HTERT RPE-1 (cell line): ENCODE data around the gene TRMT1.

ENCODE experiments used
- in situ Hi-C: fragments of 300-500 bp; cut with MboI; formaldehyde crosslinking; loops from 4 replicates; pipeline ENCODE4 v1.14.3; 2020; ENCODE audit warnings: low sequenced_read_pairs

TRMT1 gene

DNA sequence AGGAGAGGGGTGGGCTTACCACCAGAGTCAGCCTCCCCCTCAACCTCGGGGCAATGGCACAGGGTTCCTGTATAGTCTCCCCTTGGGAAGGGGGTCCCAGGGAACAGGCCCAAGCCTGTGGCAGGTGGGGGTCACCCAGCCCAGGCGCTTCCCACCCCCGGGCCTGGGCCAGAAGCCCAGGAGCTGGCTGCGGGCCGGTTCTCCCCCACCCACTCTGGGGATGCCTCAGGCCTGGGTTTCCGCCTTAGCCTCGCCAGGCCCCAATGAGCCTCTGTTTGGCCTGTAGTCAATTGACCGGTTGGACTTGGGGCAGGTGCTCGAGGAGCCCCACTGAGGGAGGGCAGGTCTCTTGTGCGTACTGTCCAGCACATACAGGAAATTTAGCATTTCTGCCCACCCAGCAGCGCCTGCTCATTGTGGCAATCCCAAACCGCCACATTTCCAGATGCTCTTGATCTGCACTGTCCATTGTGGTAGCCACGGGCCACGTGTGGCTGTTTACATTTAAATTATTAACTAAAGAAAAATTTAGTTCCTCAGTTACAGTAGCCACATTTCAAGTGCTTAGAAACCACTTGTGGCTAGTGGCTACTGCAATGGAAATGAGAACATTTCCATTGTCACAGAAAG is 23.8 kb downstream of the TRMT1 start:
- in situ Hi-C loops, result no loop called here

DNA sequence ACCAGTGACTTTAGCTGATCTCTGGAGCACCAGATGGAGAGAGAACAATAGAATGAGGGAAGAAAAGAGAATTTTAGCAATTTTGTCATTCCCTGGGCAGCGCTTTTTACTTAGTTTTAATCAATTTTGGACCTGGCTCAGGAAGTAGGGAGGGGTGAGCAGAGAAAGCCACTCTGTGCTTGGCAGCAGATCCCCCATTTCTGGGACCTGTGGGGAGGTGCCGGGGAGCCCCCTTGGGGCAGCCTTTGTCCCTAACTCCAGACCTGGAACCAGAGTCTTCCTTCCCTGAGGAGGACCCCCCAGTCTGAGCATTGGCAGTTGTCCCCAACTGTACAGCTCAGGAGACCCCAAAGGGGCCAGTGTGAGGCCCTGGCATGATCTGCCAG is 24.4 kb downstream of the TRMT1 start:
- in situ Hi-C loops, result no loop called here

GRCh38 chr19:13091400-13092157 is 25.0 kb downstream of the TRMT1 start:
- in situ Hi-C loops, result no loop called here

GRCh38 chr19:13090511-13091231 is 25.9 kb downstream of the TRMT1 start:
- in situ Hi-C loops, result no loop called here

- in situ Hi-C loops, result no loop called here
Measured at GRCh38 chr19:13089857-13090507, 26.6 kb downstream of the TRMT1 start.

DNA sequence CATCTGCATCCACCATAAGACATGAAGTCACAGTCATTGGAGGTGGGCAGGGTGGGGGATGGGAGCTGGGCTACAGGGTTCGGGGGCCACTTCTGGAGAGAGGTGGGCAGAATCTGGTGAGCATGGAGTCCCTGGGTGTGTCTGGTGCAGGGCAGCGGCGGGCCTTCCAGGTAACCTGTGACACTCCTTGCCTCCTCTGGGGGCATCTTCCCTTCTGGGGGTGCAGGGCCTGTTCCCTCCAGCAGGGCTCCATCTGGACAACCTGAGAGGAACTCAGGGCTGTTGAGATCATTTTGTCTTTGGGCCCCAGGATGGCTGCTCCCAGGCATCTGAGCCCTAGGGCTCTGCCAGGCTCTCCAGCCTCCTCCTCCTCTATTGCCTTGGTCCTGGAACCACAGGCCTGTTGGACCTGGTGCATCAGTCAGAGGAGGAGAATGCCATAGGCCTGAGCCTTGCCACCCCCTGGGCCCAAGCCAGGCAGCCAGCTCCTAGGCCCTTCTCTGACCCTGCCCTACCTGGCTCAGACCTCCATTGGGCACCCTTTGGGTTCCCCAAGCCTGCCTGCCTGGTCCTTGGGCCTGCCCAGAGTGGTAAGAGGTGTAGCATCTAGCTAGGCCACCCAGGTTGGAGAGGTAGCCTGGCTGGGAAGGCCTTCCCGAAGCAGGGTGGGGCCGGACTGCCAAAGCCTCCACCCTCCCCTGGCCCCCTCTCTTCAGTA is 27.2 kb downstream of the TRMT1 start:
- in situ Hi-C loops, result no loop called here

DNA sequence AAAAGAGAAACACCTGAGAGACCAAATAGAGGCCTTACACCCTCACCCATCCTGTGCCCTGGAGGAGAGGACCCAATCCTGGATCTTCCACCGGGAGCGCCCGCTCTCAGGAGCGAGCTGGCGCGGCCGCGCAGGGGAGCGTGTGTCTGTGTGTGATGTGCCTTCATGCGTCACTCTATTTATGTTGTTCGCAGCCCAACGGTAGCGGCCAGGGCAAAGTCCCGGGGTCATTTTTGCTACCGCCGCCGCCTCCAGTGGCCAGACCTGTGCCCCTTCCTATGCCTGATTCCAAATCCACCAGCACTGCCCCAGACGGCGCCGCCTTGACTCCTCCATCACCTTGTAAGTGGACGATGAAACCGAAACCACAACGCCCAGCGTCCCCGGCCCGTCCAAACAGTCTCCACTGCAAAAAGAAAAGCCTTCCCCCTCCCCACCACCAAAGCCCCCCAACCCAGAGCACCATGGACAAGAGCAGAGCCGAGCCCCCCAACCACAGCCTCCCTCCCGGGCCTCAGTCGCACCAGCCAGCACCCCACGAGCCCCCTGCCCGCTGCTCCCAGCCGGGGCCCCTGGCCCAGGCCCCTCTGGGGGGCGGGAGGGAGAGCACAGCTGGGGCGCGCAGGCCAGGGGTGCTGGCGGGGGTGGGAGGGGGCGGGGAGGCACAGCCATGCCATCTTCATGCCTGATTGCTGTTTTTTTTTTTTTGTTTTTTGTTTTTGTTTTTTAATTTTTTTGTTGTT is 28.6 kb downstream of the TRMT1 start:
- in situ Hi-C loops, result no loop called here

DNA sequence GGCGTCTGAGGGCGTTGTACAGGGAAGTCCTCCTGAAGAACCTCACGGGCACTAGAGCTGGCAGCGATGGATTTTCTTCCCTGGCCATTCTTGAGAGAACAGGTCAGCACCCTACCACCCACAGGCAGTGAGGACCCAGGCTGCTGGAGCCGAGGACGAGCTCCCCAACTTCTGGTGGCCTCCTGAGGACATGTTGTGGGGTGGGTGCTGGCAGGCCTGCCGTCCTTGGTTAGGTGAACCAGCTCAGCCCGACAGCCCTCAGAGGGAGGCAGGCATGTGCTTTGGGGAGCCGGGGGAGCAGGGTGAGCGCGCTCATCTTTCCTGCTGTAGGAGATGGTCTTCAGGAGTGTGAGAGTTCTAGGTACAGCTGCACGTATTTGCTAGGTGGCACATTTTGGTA is 29.2 kb downstream of the TRMT1 start:
- in situ Hi-C loops, result no loop called here

DNA sequence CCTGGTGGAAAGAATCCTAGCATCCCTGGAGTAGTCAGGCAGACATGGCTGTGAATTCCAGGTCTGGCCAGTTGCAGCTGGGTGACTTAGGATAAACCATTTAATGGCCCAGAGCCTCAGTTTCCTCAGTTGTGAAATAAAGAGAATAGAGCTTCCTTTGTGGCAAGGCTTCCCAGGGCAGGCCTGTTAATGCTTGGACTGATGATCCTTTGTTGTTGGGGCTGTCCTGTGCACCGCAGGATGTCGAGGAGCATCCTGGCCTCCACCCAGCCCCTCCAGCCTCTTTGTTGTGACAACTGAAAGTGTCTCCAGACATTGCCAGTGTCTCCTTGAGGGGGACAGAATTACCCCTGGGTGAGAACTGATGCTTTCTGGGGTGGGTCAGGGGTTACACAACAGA is 30.2 kb downstream of the TRMT1 start:
- in situ Hi-C loops, result no loop called here

DNA sequence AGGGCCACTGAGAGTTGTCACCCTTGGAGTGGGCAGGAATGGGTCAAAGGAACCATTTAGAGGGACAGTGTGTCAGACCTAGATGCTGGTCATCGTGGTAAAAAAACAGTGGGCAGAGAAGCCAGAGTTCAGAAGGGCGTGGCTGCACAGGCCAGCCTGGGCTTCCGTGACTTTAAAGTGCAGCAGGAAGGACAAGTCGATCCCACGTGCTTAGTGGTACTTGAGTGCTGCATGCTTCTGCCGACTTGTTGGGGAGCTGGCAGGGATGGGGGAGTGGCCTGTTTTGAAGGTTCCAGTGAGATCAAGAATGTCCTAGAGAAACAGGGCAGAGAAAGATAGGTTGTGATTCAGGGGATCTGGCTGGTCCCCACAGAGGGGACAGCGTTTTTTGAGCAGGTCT is 30.9 kb downstream of the TRMT1 start:
- in situ Hi-C loops, result no loop called here

DNA sequence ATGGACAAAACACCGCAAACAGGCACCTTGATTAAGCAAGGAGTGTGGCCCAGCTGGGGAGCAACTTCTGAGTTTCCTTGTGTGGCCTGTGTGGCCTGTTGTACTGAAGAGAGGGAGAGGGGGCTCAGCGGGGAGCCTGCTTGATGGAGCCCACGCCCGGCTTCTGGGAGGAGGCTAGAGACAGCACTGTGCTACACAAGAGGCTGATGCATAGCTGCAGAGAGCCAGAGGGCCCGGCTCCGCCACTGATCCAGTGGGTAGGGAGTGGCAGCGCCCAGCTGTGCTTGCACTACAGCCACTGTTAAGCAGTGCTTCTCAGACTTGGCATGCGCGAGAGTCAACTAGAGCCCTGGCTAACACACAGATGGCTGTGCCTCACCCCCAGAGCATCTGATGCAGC is 32.9 kb downstream of the TRMT1 start:
- in situ Hi-C loops, result no loop called here

DNA sequence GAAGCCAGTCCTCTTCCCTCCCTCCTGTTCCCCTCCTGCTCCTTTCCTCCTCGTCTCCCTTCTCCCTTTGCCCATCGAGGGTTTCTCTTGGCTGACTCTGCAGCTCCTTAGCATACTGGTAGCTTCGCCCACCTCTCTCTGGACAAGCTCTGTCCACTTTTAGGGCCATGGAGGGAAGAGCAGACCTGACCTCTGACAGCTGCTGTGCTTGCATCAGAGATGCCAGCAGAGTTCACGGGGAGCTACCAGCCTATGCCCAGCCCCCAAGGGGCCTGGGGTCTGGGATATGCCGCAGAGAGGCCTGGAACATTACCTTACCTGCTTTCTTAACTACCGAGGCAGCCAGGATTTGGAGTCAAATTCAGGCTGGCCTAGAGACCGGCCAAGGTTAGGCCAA is 33.5 kb downstream of the TRMT1 start:
- in situ Hi-C loops, result no loop called here

- in situ Hi-C loops, result no loop called here
Measured at GRCh38 chr19:13082192-13083007, 34.1 kb downstream of the TRMT1 start.

GRCh38 chr19:13079542-13079986 is 37.0 kb downstream of the TRMT1 start:
- in situ Hi-C loops, result no loop called here

GRCh38 chr19:13078897-13079541 is 37.5 kb downstream of the TRMT1 start:
- in situ Hi-C loops, result no loop called here

GRCh38 chr19:13078381-13078780 is 38.2 kb downstream of the TRMT1 start:
- in situ Hi-C loops, result no loop called here

DNA sequence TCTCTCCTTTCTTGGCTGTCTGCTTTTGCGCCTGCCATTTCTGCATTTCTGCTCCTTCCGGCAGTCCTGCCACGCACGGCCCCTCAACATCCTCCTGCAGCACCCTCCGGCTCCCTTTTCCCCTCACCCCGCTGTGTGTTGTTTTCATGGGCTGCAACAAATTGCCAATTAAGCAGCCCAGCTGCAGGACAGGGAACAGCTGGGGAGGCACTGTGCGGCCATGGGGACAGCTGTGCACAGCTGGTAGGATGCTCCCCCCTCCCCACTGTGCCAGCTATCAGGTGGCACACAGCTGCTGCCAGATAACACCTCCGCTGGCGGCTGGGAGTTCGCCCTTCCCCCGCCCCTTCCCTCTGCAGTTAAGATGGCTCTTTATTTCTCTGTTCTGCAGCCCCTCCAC is 39.3 kb downstream of the TRMT1 start:
- in situ Hi-C loops, result no loop called here

DNA sequence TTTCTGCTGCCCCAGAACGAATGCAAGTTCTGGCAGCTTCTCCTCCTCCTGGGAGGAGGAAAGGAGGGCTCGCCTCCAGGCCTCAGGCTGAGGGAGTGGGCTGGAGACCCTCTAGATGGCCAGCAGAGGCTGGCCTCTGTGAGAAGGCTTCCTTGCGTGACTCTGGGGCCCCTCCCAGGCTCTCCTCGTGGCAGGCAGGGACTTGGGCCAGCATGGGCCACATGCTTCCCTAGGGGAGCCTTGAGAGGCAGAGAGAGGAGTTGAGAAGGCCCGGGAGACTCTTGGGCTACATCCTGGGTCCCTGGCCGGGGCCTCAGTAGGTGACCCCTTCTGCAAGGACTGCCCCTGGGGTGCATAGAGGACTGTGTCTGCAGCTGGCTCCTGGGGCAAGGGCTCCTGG is 39.8 kb downstream of the TRMT1 start:
- in situ Hi-C loops, result no loop called here

- in situ Hi-C loops, result no loop called here
Measured at GRCh38 chr19:13076320-13076719, 40.2 kb downstream of the TRMT1 start.
